Measurements from ENCODE around the gene PRDM15.

Gene PRDM15

DNA sequence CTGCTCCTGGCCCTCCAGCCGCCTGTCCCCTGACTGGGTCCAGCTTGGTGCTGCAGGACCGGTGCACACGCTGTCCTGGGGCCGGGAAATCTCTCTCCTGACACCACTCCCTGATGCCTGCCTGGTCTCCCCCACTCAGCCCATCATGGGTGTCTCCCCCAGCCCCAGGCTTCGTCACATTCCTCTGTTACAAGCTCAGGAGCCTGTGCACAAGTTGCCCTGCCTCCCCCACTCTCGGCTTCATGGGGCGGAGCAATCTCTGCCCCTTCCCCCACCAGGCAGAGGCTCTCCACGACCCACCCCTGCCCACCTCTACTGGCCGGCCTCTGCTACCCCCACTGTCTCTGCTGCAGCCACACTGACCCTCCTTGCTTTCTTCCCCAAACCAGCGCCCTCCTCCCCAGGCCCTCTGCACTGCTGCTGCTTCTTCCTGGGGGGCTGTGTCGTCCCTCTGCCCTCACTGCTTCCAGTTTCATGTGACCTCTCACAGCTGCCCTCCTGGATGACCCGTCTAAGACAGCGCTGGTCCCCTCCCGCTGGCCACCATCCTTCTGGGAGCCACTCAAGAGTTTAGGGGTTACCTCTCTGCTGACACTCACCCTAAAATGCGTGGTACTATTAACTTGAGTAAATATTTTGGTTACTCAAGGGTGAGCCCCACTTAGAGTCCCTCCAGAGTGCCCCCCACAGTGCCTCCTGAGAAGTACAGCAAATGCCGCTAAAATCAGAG lies 106.6 kb downstream of the PRDM15 start:
- TF ChIP-seq, protein P1, sequence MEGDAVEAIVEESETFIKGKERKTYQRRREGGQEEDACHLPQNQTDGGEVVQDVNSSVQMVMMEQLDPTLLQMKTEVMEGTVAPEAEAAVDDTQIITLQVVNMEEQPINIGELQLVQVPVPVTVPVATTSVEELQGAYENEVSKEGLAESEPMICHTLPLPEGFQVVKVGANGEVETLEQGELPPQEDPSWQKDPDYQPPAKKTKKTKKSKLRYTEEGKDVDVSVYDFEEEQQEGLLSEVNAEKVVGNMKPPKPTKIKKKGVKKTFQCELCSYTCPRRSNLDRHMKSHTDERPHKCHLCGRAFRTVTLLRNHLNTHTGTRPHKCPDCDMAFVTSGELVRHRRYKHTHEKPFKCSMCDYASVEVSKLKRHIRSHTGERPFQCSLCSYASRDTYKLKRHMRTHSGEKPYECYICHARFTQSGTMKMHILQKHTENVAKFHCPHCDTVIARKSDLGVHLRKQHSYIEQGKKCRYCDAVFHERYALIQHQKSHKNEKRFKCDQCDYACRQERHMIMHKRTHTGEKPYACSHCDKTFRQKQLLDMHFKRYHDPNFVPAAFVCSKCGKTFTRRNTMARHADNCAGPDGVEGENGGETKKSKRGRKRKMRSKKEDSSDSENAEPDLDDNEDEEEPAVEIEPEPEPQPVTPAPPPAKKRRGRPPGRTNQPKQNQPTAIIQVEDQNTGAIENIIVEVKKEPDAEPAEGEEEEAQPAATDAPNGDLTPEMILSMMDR (IDR thresholded peaks at IDR 0.05; ENCODE audit: insufficient read depth, low read length, missing control alignments), result no peak

DNA sequence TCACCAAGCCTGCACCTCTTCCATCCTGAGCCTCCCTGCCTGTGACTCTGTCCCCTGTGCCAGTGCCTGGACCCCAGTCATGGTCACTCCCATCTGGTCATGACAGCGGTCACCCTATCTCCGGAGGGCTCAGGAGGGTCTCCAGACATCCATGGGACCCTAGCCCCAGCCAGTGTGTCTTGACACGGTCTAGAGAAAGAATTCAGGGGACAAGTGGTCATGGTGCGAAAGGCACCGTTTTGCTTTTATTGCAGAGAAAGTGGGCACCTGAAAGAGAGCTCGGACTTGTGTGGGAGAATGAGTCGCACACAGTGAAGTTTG lies 107.6 kb downstream of the PRDM15 start:
- H3K4me3 ChIP-seq (ENCODE audit: low read depth, low read length), result no peak overlapping the region
- ChIA-PET CTCF (interaction anchor here (1.2 to 5.1 kb wide), 3 partner anchors 45 to 160 kb away, joined by 4 to 63 read pairs (median 18); no protein-coding TSS in a partner anchor), POLR2A (no interaction called here)
- DNase-seq (ENCODE audit: low read depth, low spot score), result no peak
- TF ChIP-seq, protein P1 (IDR thresholded peaks at IDR 0.05; ENCODE audit: insufficient read depth, low read length, missing control alignments), result no peak

More for the DNA sequence above, 106.6 kb downstream of the PRDM15 start:
- DNase-seq (ENCODE audit: low read depth, low spot score), result no peak
- POLR2A ChIA-PET, result no interaction called here
- CTCF ChIA-PET, result interaction anchor here (1.2 to 5.1 kb wide), 3 partner anchors 44 to 161 kb away, joined by 4 to 63 read pairs (median 18); no protein-coding TSS in a partner anchor
- H3K4me3 ChIP-seq (ENCODE audit: low read depth, low read length), result no peak overlapping the region

DNA sequence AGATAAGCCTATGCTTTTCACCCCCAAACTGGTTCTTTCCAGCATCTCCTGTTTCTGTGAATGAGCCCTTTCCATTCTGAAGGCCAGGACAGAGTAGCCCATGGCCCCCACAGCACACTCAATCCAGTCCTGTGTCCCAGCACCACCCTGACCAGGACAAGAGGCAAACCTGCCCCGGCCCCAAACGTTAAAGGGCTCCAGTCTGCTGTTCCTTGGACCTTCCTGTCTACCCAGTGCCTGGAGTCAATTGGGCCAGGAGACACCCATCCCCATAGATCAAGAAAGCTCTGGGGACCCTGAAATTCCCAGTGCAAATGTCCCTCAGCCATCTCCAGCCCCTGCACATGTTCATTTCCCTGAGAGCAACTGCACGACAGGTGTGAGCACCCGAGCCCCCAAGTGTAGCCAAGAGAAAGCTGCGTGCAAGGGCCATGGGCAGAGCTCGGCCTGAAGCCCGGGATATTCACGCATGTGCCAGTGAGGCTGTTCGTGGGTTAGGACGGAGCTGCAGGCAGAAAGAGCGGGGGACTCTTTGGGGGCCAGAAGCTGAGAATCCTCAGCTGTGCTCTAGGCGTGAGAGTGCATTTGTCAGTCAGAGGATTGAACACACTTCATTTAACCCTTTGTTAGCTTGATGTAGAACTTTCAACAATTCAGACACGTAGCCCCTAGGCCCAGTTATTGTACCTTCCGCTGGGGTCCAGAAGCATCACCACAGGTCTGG lies 108.1 kb downstream of the PRDM15 start:
- TF ChIP-seq, protein P1 (IDR thresholded peaks at IDR 0.05; ENCODE audit: insufficient read depth, low read length, missing control alignments), result no peak
- DNase-seq (ENCODE audit: low read depth, low spot score), result no peak
- no peak overlapping the region for H3K4me3 ChIP-seq (ENCODE audit: low read depth, low read length)
- CTCF ChIA-PET, result interaction anchor here (0.8 to 5.1 kb wide), 4 partner anchors 10 to 160 kb away, joined by 3 to 63 read pairs (median 11); no protein-coding TSS in a partner anchor
- POLR2A ChIA-PET, result no interaction called here

DNA sequence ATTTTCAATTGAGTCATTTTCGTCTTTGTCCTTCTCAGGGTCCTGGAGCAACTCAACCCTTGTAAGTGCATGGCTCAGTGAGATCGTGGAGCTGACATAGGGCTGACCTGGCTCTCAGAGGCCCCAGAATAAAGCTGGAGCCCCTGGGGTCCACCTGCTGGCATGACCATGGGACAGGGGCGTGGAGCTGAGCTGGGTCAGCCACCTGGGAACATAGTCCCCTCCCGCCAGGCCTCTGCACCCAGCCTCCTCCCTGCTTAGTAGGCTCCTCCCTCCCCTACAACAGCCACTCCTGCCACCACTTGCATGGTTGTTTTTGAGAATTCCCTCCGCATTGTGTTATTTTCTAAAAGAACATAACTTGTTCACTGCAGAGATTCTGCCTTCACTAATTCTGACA lies 109.2 kb downstream of the PRDM15 start:
- DNase-seq (ENCODE audit: low read depth, low spot score), result no peak
- CTCF ChIA-PET, result interaction anchor here (1.1 to 5.1 kb wide), 4 partner anchors 17 to 159 kb away, joined by 3 to 63 read pairs (median 11); no protein-coding TSS in a partner anchor
- POLR2A ChIA-PET, result no interaction called here
- H3K4me3 ChIP-seq (ENCODE audit: low read depth, low read length), result no peak overlapping the region
- TF ChIP-seq, protein P1 (IDR thresholded peaks at IDR 0.05; ENCODE audit: insufficient read depth, low read length, missing control alignments), result no peak

DNA sequence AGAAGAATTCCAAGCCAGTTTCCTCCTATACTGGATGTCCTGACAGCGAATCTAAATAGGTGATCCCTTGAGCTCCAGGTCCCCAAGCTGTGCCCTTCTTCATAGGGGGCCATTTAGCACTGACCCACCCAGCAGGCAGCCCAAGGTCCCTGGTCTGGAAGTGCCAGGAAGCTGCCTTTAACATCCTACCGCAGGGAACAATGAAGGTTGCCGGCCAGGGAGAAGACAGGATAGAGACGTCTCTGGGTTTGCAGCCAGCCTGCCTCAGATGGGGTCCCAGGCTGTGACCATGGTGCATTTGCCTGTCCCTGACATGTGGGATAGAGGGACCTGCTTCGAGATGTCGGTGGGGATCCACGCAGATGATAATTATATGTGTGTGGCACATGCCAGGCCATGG lies 109.6 kb downstream of the PRDM15 start:
- DNase-seq (ENCODE audit: low read depth, low spot score), result no peak
- TF ChIP-seq, protein P1 (IDR thresholded peaks at IDR 0.05; ENCODE audit: insufficient read depth, low read length, missing control alignments), result no peak
- H3K4me3 ChIP-seq (ENCODE audit: low read depth, low read length), result no peak overlapping the region
- ChIA-PET CTCF (interaction anchor here (0.9 to 5.1 kb wide), 5 partner anchors 16 to 158 kb away, joined by 3 to 63 read pairs (median 8); no protein-coding TSS in a partner anchor), POLR2A (no interaction called here)

DNA sequence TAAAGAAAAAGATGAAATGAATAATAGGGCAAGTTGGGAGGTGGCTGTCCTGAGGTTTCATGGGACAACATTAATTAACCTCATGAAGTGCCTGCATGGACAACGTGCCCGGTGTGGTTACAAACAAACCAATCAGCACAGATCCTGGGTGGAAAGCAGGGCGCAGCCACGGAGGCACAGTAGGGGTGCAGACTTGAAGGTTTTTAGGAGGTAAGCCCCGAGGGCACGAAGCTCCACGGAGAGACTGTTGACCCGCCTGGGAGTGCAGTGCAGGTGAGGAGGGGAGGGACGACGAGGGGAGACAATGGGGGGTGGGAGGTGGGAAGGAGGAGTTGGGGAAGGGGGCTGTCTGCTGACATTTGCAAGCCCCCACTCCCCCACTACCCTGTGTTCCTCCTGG lies 110.0 kb downstream of the PRDM15 start:
- peak overlapping the region; percentile 42 for H3K4me3 ChIP-seq (ENCODE audit: low read depth, low read length)
- POLR2A ChIA-PET, result interaction anchor here (0.6 to 1.0 kb wide), 2 partner anchors 9 to 600 kb away, joined by 3 to 4 read pairs; no protein-coding TSS in a partner anchor
- no peak for DNase-seq (ENCODE audit: low read depth, low spot score)
- CTCF ChIA-PET, result interaction anchor here (0.7 to 5.1 kb wide), 11 partner anchors 8 to 486 kb away, joined by 3 to 63 read pairs (median 4); no protein-coding TSS in a partner anchor
- TF ChIP-seq, protein P1 (IDR thresholded peaks at IDR 0.05; ENCODE audit: insufficient read depth, low read length, missing control alignments), result no peak

All from AG04449 (cell line).